Skin epidermis (tissue), 12 donors: ENCODE results near the gene LRP11.

Experiments used
- H3K27ac ChIP-seq, 21 experiments: fragments of 200-600 bp; sonication (generic) in 11 of 21; one replicate each; pipeline ENCODE4 v1.5.0; 2020; ENCODE audit warnings: mild to moderate bottlenecking in 3 of 21, inconsistent platforms in 2 of 21, moderate library complexity in 2 of 21
- H3K4me3 ChIP-seq, 7 experiments: fragments of 200-600 bp; sonication (generic) in 2 of 7; one replicate each; pipeline ENCODE4 v1.5.0; 2020; ENCODE audit warnings: inconsistent platforms in 2 of 7, mild to moderate bottlenecking in 2 of 7, moderate library complexity in 1 of 7

The LRP11 gene

GRCh38 chr6:149825292-149825691 is 38.9 kb downstream of the LRP11 start:
- H3K4me3 ChIP-seq = no peak overlapping the region
- no peak overlapping the region for H3K27ac ChIP-seq

- no peak overlapping the region for H3K4me3 ChIP-seq
- H3K27ac ChIP-seq = no peak overlapping the region
Observed at GRCh38 chr6:149823013-149823412, 41.1 kb downstream of the LRP11 start.

- Histone ChIP-seq H3K27ac (no peak overlapping the region), H3K4me3 (no peak overlapping the region)
Observed at GRCh38 chr6:149821492-149821891, 42.7 kb downstream of the LRP11 start.

GRCh38 chr6:149820506-149820905 is 43.7 kb downstream of the LRP11 start:
- no peak overlapping the region for H3K27ac ChIP-seq

GRCh38 chr6:149815788-149816187 is 48.4 kb downstream of the LRP11 start:
- H3K27ac ChIP-seq = no peak overlapping the region
- H3K4me3 ChIP-seq = no peak overlapping the region

More at GRCh38 chr6:149820506-149820905, 43.7 kb downstream of the LRP11 start:
- no peak overlapping the region for H3K4me3 ChIP-seq

GRCh38 chr6:149813351-149813750 is 50.8 kb downstream of the LRP11 start:
- Histone ChIP-seq H3K4me3 (no peak overlapping the region), H3K27ac (no peak overlapping the region)

- no peak overlapping the region for H3K27ac ChIP-seq
- H3K4me3 ChIP-seq = no peak overlapping the region
Observed at GRCh38 chr6:149809798-149810197, 54.4 kb downstream of the LRP11 start.

GRCh38 chr6:149806127-149806526 is 58.0 kb downstream of the LRP11 start:
- no peak overlapping the region for H3K4me3 ChIP-seq
- H3K27ac ChIP-seq = no peak overlapping the region

GRCh38 chr6:149783551-149783950 is 80.6 kb downstream of the LRP11 start:
- Histone ChIP-seq H3K27ac (no peak overlapping the region), H3K4me3 (no peak overlapping the region)

GRCh38 chr6:149782337-149782736 is 81.8 kb downstream of the LRP11 start:
- Histone ChIP-seq H3K4me3 (no peak overlapping the region), H3K27ac (no peak overlapping the region)

GRCh38 chr6:149781715-149782114 is 82.4 kb downstream of the LRP11 start:
- no peak overlapping the region for H3K27ac ChIP-seq
- no peak overlapping the region for H3K4me3 ChIP-seq

GRCh38 chr6:149779644-149779963 is 84.6 kb downstream of the LRP11 start:
- no peak overlapping the region for H3K4me3 ChIP-seq
- no peak overlapping the region for H3K27ac ChIP-seq

GRCh38 chr6:149777624-149778023 is 86.5 kb downstream of the LRP11 start:
- Histone ChIP-seq H3K4me3 (no peak overlapping the region), H3K27ac (no peak overlapping the region)

GRCh38 chr6:149771925-149772324 is 92.2 kb downstream of the LRP11 start:
- no peak overlapping the region for H3K4me3 ChIP-seq
- no peak overlapping the region for H3K27ac ChIP-seq

GRCh38 chr6:149771185-149771584 is 93.0 kb downstream of the LRP11 start:
- no peak overlapping the region for H3K27ac ChIP-seq
- no peak overlapping the region for H3K4me3 ChIP-seq

- Histone ChIP-seq H3K27ac (no peak overlapping the region), H3K4me3 (no peak overlapping the region)
Observed at GRCh38 chr6:149769676-149770075, 94.5 kb downstream of the LRP11 start.
